WTC11 (cell line): ENCODE results near the gene TMEM229B. TPM values are rescaled to one million over a fixed set of nuclear protein-coding genes. Genes with fewer than 3 reads are reported as not detected.

Source experiments
- ATAC-seq: fragments of 200-7000 bp; cut with Tn5 transposase; 2 replicates; pipeline ENCODE4 v1.10.0; 2021; ENCODE audit warnings: mild to moderate bottlenecking, moderate library complexity
- CTCF ChIA-PET: fragments of 300-600 bp; sonication (Branson Sonifier 250); formaldehyde crosslinking; loops from one replicate; lab custom pipeline; 2021; ENCODE audit warnings: antibody characterized with exemption; lab: Charles Lee
- POLR2A ChIA-PET: fragments of 350-600 bp; sonication (Branson Sonifier 250); formaldehyde crosslinking; loops from one replicate; lab custom pipeline; 2021; ENCODE audit warnings: antibody characterized with exemption; lab: Charles Lee
- DNase-seq: peaks from one replicate; pipeline ENCODE4 v3.0.0; 2021; ENCODE audit warnings: low spot score
- H3K27ac Mint-ChIP-seq: 2 replicates; pipeline ENCODE4 v1.8.0; 2021; ENCODE audit warnings: mixed read lengths
- H3K27me3 Mint-ChIP-seq: 2 replicates; pipeline ENCODE4 v1.8.0; 2021; ENCODE audit warnings: low read depth, mild to moderate bottlenecking, moderate library complexity, mixed read lengths
- H3K36me3 Mint-ChIP-seq: 2 replicates; pipeline ENCODE4 v1.8.0; 2021; ENCODE audit warnings: mixed read lengths
- H3K4me1 Mint-ChIP-seq: 2 replicates; pipeline ENCODE4 v1.8.0; 2022; ENCODE audit warnings: mixed read lengths
- H3K4me3 Mint-ChIP-seq: 2 replicates; pipeline ENCODE4 v1.8.0; 2021; ENCODE audit warnings: mild to moderate bottlenecking, moderate library complexity, mixed read lengths
- H3K9me3 Mint-ChIP-seq: 2 replicates; pipeline ENCODE4 v1.8.0; 2021; ENCODE audit warnings: mixed read lengths
- ATF3 ChIP-seq: sonication (generic); formaldehyde crosslinking; conservative IDR thresholded peaks from 2 replicates; pipeline ENCODE4 v1.8.1; 2022; ENCODE audit warnings: mild to moderate bottlenecking, missing genetic modification reagents
- CREB1 ChIP-seq: sonication (generic); formaldehyde crosslinking; IDR thresholded peaks from 2 replicates; pipeline ENCODE4 v1.8.0; 2023; ENCODE audit warnings: mild to moderate bottlenecking, missing genetic modification reagents
- CREM ChIP-seq: sonication (generic); formaldehyde crosslinking; IDR thresholded peaks from 2 replicates; pipeline ENCODE4 v1.8.1; 2022; ENCODE audit warnings: mild to moderate bottlenecking, missing genetic modification reagents, moderate library complexity
- E2F1 ChIP-seq: sonication (generic); formaldehyde crosslinking; IDR thresholded peaks from 2 replicates; pipeline ENCODE4 v1.8.0; 2022; ENCODE audit warnings: mild to moderate bottlenecking, missing genetic modification reagents
- ETV6 ChIP-seq: sonication (generic); formaldehyde crosslinking; IDR thresholded peaks from 2 replicates; pipeline ENCODE4 v1.8.1; 2022; ENCODE audit warnings: mild to moderate bottlenecking, missing genetic modification reagents
- JAZF1 ChIP-seq: fragments of 250-450 bp; sonication (Bioruptor Pico); IDR thresholded peaks from 2 replicates; pipeline ENCODE4 v1.9.0; 2021; ENCODE audit warnings: moderate library complexity, mild to moderate bottlenecking, inconsistent platforms
- JUN ChIP-seq: sonication (generic); formaldehyde crosslinking; IDR thresholded peaks from 2 replicates; pipeline ENCODE4 v1.8.0; 2023; ENCODE audit warnings: mild to moderate bottlenecking, missing genetic modification reagents
- NFATC4 ChIP-seq: fragments of 250-450 bp; sonication (Bioruptor Pico); IDR thresholded peaks from 2 replicates; pipeline ENCODE4 v1.9.0; 2021; ENCODE audit warnings: mild to moderate bottlenecking
- NR2C2 ChIP-seq: sonication (generic); formaldehyde crosslinking; IDR thresholded peaks from 2 replicates; pipeline ENCODE4 v1.8.0; 2022; ENCODE audit warnings: mild to moderate bottlenecking, missing genetic modification reagents
- PRDM15 ChIP-seq: sonication (generic); formaldehyde crosslinking; IDR thresholded peaks from 2 replicates; pipeline ENCODE4 v1.8.0; 2022; ENCODE audit warnings: missing genetic modification reagents
- SMAD4 ChIP-seq: sonication (generic); formaldehyde crosslinking; IDR thresholded peaks from 2 replicates; pipeline ENCODE4 v1.8.0; 2022; ENCODE audit warnings: mild to moderate bottlenecking, missing genetic modification reagents
- SP1 ChIP-seq: sonication (generic); formaldehyde crosslinking; conservative IDR thresholded peaks from 2 replicates; pipeline ENCODE4 v1.8.1; 2022; ENCODE audit warnings: missing genetic modification reagents
- TEAD1 ChIP-seq: sonication (generic); formaldehyde crosslinking; IDR thresholded peaks from 2 replicates; pipeline ENCODE4 v1.8.0; 2022; ENCODE audit warnings: mild to moderate bottlenecking, missing genetic modification reagents
- TP53 ChIP-seq: sonication (generic); formaldehyde crosslinking; IDR thresholded peaks from 2 replicates; pipeline ENCODE4 v1.8.1; 2023; ENCODE audit warnings: mild to moderate bottlenecking, missing genetic modification reagents
- USF2 ChIP-seq: sonication (generic); formaldehyde crosslinking; IDR thresholded peaks from 2 replicates; pipeline ENCODE4 v1.8.1; 2023; ENCODE audit warnings: mild to moderate bottlenecking, missing genetic modification reagents, moderate library complexity
- ZBTB21 ChIP-seq: sonication (generic); formaldehyde crosslinking; IDR thresholded peaks from 2 replicates; pipeline ENCODE4 v1.8.1; 2023; ENCODE audit warnings: mild to moderate bottlenecking, missing genetic modification reagents, borderline replicate concordance
- ZMAT4 ChIP-seq: fragments of 250-450 bp; sonication (Bioruptor Pico); IDR thresholded peaks from 2 replicates; pipeline ENCODE4 v1.9.0; 2021; ENCODE audit warnings: mild to moderate bottlenecking
- ZNF121 ChIP-seq: sonication (generic); formaldehyde crosslinking; IDR thresholded peaks from 2 replicates; pipeline ENCODE4 v1.8.0; 2023; ENCODE audit warnings: missing genetic modification reagents
- ZNF263 ChIP-seq: sonication (generic); formaldehyde crosslinking; IDR thresholded peaks from 2 replicates; pipeline ENCODE4 v1.8.1; 2022; ENCODE audit warnings: low read depth, mild to moderate bottlenecking, moderate library complexity, missing genetic modification reagents
- ZNF416 ChIP-seq: fragments of 250-450 bp; sonication (Bioruptor Pico); IDR thresholded peaks from 2 replicates; pipeline ENCODE4 v1.9.0; 2021; ENCODE audit warnings: mild to moderate bottlenecking, inconsistent platforms
- ZNF671 ChIP-seq: fragments of 250-450 bp; sonication (Bioruptor Pico); IDR thresholded peaks from 2 replicates; pipeline ENCODE4 v1.8.0; 2021; ENCODE audit warnings: mild to moderate bottlenecking
- total RNA-seq: library from RNA; stranded (reverse); gene quantifications from 3 replicates; pipeline ENCODE4 v1.2.3, GENCODE V29; 2021

Gene TMEM229B
- total RNA-seq, 1 experiment from 2014 or later = 0.90 TPM

- no peak for TF ChIP-seq ZNF416 (CRISPR knock-in tag)
These were observed 42.0 kb downstream of the TMEM229B start (continued) for GRCh38 chr14:67446371-67447032.

GRCh38 chr14:67444395-67444794, 44.1 kb downstream of the TMEM229B start:
- H3K27me3 Mint-ChIP-seq = no peaks in the 10 kb centered on the region
- H3K27ac Mint-ChIP-seq = peak overlapping the region; percentile 24
- peak; percentile 81 for ATAC-seq
- ChIA-PET CTCF (interaction anchor here (0.8 to 2.6 kb wide), 9 partner anchors 8 to 127 kb away, joined by 3 to 8 read pairs (median 6); partner anchors contain the start of gene ATP6V1D), POLR2A (interaction anchor here (1.1 kb wide), 1 partner anchor 251 kb away, joined by 3 read pairs; the partner anchor contains the start of gene RDH11)
- H3K4me3 Mint-ChIP-seq = no peak overlapping the region; the same call in 1 of the 2 replicates
- peaks cover 53% of the 10 kb centered on the region for H3K4me1 Mint-ChIP-seq
- H3K36me3 Mint-ChIP-seq = no peaks in the 10 kb centered on the region; the same call in 1 of the 2 replicates
- TF ChIP-seq NR2C2 (CRISPR knock-in tag) = no peak
- TF ChIP-seq SP1 (CRISPR knock-in tag) = 0 out of 2 replicates have a peak, but pooled peaks have one; percentile 23
- TF ChIP-seq JAZF1 (CRISPR knock-in tag) = no peak
- H3K9me3 Mint-ChIP-seq = peaks cover 3% of the 10 kb centered on the region
- no peak for DNase-seq

- DNase-seq = no peak
- TF ChIP-seq TP53 (CRISPR knock-in tag) = no peak
- TF ChIP-seq ATF3 (CRISPR knock-in tag) = no peak
- no peak for TF ChIP-seq CREM (CRISPR knock-in tag)
- no peak for TF ChIP-seq TEAD1 (CRISPR knock-in tag)
- TF ChIP-seq E2F1 (CRISPR knock-in tag) = no peak
- TF ChIP-seq CREB1 = no peak
- no peak for TF ChIP-seq ZNF416 (CRISPR knock-in tag)
- no peak for TF ChIP-seq ZBTB21 (CRISPR knock-in tag)
- no peak for TF ChIP-seq PRDM15 (CRISPR knock-in tag)
- TF ChIP-seq ZNF263 (CRISPR knock-in tag) = no peak
- no peak for TF ChIP-seq ETV6 (CRISPR knock-in tag)
- no peak for TF ChIP-seq ZNF671 (CRISPR knock-in tag)
- no peak for TF ChIP-seq NFATC4 (CRISPR knock-in tag)
- TF ChIP-seq ZNF121 = no peak
- TF ChIP-seq USF2 (CRISPR knock-in tag) = no peak
- no peak for TF ChIP-seq ZMAT4 (CRISPR knock-in tag)
- TF ChIP-seq SP1 (CRISPR knock-in tag) = no peak
- no peak for TF ChIP-seq SMAD4
- TF ChIP-seq JUN (CRISPR knock-in tag) = no peak
These were observed 46.2 kb downstream of the TMEM229B start for GRCh38 chr14:67442139-67442906.

More at GRCh38 chr14:67442139-67442906, 46.2 kb downstream of the TMEM229B start:
- H3K4me3 Mint-ChIP-seq = no peak overlapping the region
- H3K4me1 Mint-ChIP-seq = peaks cover 47% of the 10 kb centered on the region
- H3K36me3 Mint-ChIP-seq = no peaks in the 10 kb centered on the region
- no peaks in the 10 kb centered on the region for H3K9me3 Mint-ChIP-seq
- CTCF ChIA-PET = interaction anchor here (0.5 to 2.6 kb wide), 4 partner anchors 14 to 85 kb away, joined by 3 to 7 read pairs (median 4); no protein-coding TSS in a partner anchor
- H3K27ac Mint-ChIP-seq = peak overlapping the region; percentile 66
- POLR2A ChIA-PET = no interaction called here
- no peaks in the 10 kb centered on the region for H3K27me3 Mint-ChIP-seq
- ATAC-seq = no peak
